Pancreas (tissue), 10 donors: ENCODE data around the gene ZNF76. TPM values are rescaled to one million over a fixed set of nuclear protein-coding genes. Genes with fewer than 3 reads are reported as not detected.

ENCODE experiments used
- ATAC-seq, 4 donors: fragments of 200-7000 bp; cut with Tn5 transposase; one replicate each; pipeline versions ENCODE4 v1.8.0 to v1.9.1; 2020; ENCODE audit warnings: mild to moderate bottlenecking in 4 of 4, moderate library complexity in 4 of 4
- DNase-seq, 6 donors: peaks; one replicate each; pipeline ENCODE4 v3.0.0-alpha.2; 2020
- FAIRE-seq: peaks from 2 replicates; lab custom pipeline; 2012; peaks lifted over from hg19 to GRCh38; lab: Jason Lieb, UNC
- H3K27ac ChIP-seq, 4 donors: fragments of 200-600 bp; sonication (generic); 1 replicate in 3 of 4; 2 replicates in 1 of 4; pipeline versions ENCODE4 v1.5.0 to v1.8.0; 2020
- H3K27me3 ChIP-seq, 4 donors: fragments of 200-600 bp; one replicate each; pipeline ENCODE4 v1.8.0; 2021
- H3K36me3 ChIP-seq, 3 donors: fragments of 200-600 bp; sonication (generic) in 1 of 3; one replicate each; pipeline versions ENCODE4 v1.5.0 to v1.8.0; 2020 to 2021
- H3K4me1 ChIP-seq, 3 donors: fragments of 200-600 bp; one replicate each; pipeline ENCODE4 v1.8.0; 2021
- H3K4me3 ChIP-seq, 4 donors: fragments of 200-600 bp; sonication (generic) in 2 of 4; one replicate each; pipeline versions ENCODE4 v1.5.0 to v1.8.0; 2020 to 2021
- H3K9me3 ChIP-seq, 4 donors: fragments of 200-600 bp; one replicate each; pipeline ENCODE4 v1.8.0; 2021
- CTCF ChIP-seq, 4 donors: fragments of 200-600 bp; sonication (generic) in 3 of 4; IDR thresholded peaks; one replicate each; pipeline versions ENCODE4 v1.5.0 to v1.8.0; 2021; ENCODE audit warnings: antibody characterized with exemption in 4 of 4
- WGBS, 2 donors: extraction: QIAGEN DNeasy Blood & Tissue Kit; methylation state at CpG; one replicate each; pipeline ENCODE4 v1.1.7; 2013; 5-methylcytosine and 5-hydroxymethylcytosine counted together
- intact Hi-C, 3 donors: fragments of 100-400 bp; cut with DNase I; formaldehyde crosslinking; loops; one replicate each; pipeline versions ENCODE4 v1.11.1 to v1.14.2; 2022
- polyA plus RNA-seq, 2 donors: library from polyadenylated mRNA; stranded (reverse); fragments of 200-250 nt; gene quantifications; one replicate each; pipeline ENCODE4 v1.2.3, GENCODE V29; 2013
- total RNA-seq, 6 donors: library from RNA; stranded (reverse); fragmentation: NEBNext Ultra II Directional in 4 of 6; extraction: Animal tissue kit (Norgen Biotek cat#: 25700) in 4 of 6; gene quantifications; one replicate each; pipeline versions ENCODE4 v1.2.1 to v1.2.4, GENCODE V29; 2021 to 2023
- donor health status: healthy with polysubstance abuse.
- donor health status: DM: no; HTN: no; CAD: no; lungs with moderate emphysema.
- donor health status: DM: no; HTN: no; CAD: no.
- donor health status: control.
- donor health status: control.
- donor health status: Bipolar disorder and iron deficiency.
- donor health status: DM: yes; HTN: yes; CAD: no.
- donor health status: DM: no; HTN: no; CAD: no.
- donor health status: DM: no; HTN: no; CAD: no.
- donor health status: DM: yes; HTN: yes; CAD: no.

The ZNF76 gene
- total and polyA plus RNA-seq, 8 donors: 14.9 to 51.1 (median 19.3) TPM

GRCh38 chr6:35295036-35295435, 35.5 kb downstream of the ZNF76 start:
- intact Hi-C loops: no loop called here
- Histone ChIP-seq H3K27me3 (no peaks in the 10 kb centered on the region), H3K36me3 (peaks cover 0 to 22% (median 0%) of the 10 kb centered on the region in 3 donors), H3K27ac (no peak overlapping the region), H3K9me3 (no peaks in the 10 kb centered on the region), H3K4me1 (peaks cover 0 to 10% (median 0%) of the 10 kb centered on the region in 3 donors), H3K4me3 (no peak overlapping the region)
- peak in 1 of 6 donors; percentile 60 for DNase-seq
- no peak for FAIRE-seq
- 93 to 94% methylated on average over 2 of the region's 2 CpGs for WGBS, 2 donors
- no peak for ATAC-seq
- TF ChIP-seq CTCF (IDR thresholded peaks at IDR 0.05): no peak

GRCh38 chr6:35295521-35296315, 36.2 kb downstream of the ZNF76 start:
- no peaks in the 10 kb centered on the region for H3K9me3 ChIP-seq
- H3K27me3 ChIP-seq: no peaks in the 10 kb centered on the region
- H3K4me3 ChIP-seq: no peak overlapping the region
- peaks cover 0 to 15% (median 0%) of the 10 kb centered on the region in 3 donors for H3K36me3 ChIP-seq
- no peak overlapping the region for H3K27ac ChIP-seq
- H3K4me1 ChIP-seq: peaks cover 0 to 10% (median 0%) of the 10 kb centered on the region in 3 donors
- FAIRE-seq (no peak), DNase-seq (peak in 1 of 6 donors; percentile 49), ATAC-seq (no peak)
- intact Hi-C loops: no loop called here
- TF ChIP-seq CTCF (IDR thresholded peaks at IDR 0.05): no peak
- 35 to 43% methylated on average over 3 of the region's 3 CpGs for WGBS, 2 donors

GRCh38 chr6:35296931-35297600, 37.5 kb downstream of the ZNF76 start:
- Histone ChIP-seq H3K4me1 (peaks cover 0 to 10% (median 0%) of the 10 kb centered on the region in 3 donors), H3K27ac (peak overlapping the region in 3 of 4 donors; percentile 50 to 68 (median 57)), H3K36me3 (peaks cover 0 to 5% (median 0%) of the 10 kb centered on the region in 3 donors), H3K27me3 (no peaks in the 10 kb centered on the region), H3K4me3 (peak overlapping the region in 2 of 4 donors; percentile 73 to 79), H3K9me3 (no peaks in the 10 kb centered on the region)
- DNase-seq: no peak
- ATAC-seq: no peak
- intact Hi-C loops: no loop called here
- WGBS, 2 donors: 47 to 55% methylated on average over 6 of the region's 6 CpGs
- no peak for TF ChIP-seq CTCF (IDR thresholded peaks at IDR 0.05)
- FAIRE-seq: no peak

GRCh38 chr6:35297601-35298481, 38.3 kb downstream of the ZNF76 start, which contains the start of gene DEF6:
Gene DEF6, plus strand, starts transcription at chr6:35297818. Its CDS starts 39 bp downstream, at chr6:35297857.
- 10 to 14% methylated on average over 35 of the region's 35 CpGs for WGBS, 2 donors
- peak; percentile 34 to 84 (median 46) for TF ChIP-seq CTCF (IDR thresholded peaks at IDR 0.05)
- peak; percentile 83 to 95 (median 90) for DNase-seq
- H3K4me1 ChIP-seq: peaks cover 0 to 10% (median 0%) of the 10 kb centered on the region in 3 donors
- peaks cover 0 to 5% (median 0%) of the 10 kb centered on the region in 3 donors for H3K36me3 ChIP-seq
- no peaks in the 10 kb centered on the region for H3K9me3 ChIP-seq
- peak within 1 kb of the TSS; percentile 47 to 79 (median 61) for H3K4me3 ChIP-seq
- intact Hi-C loops: no loop called here
- no peak for FAIRE-seq
- ATAC-seq: peak; percentile 96 to 98 (median 98)
- H3K27ac ChIP-seq: peak within 1 kb of the TSS in 3 of 4 donors; percentile 50 to 68 (median 57)
- H3K27me3 ChIP-seq: no peaks in the 10 kb centered on the region
